Colonic mucosa (tissue), 4 donors: ENCODE measurements around the gene ADORA1. TPM values are rescaled to one million over a fixed set of nuclear protein-coding genes. Genes with fewer than 3 reads are reported as not detected.

Source experiments
- DNase-seq: peaks from one replicate; pipeline ENCODE4 v3.0.0-alpha.2; 2020
- H3K27ac ChIP-seq: fragments of 200-600 bp; one replicate; pipeline ENCODE4 v1.8.0; 2021
- H3K27me3 ChIP-seq: fragments of 200-600 bp; one replicate; pipeline ENCODE4 v1.8.0; 2021
- H3K36me3 ChIP-seq: fragments of 200-600 bp; one replicate; pipeline ENCODE4 v1.8.0; 2021
- H3K4me1 ChIP-seq: fragments of 200-600 bp; one replicate; pipeline ENCODE4 v1.8.0; 2021; ENCODE audit warnings: mild to moderate bottlenecking
- H3K4me3 ChIP-seq: fragments of 200-600 bp; one replicate; pipeline ENCODE4 v1.8.0; 2021
- H3K9ac ChIP-seq, 2 donors: one replicate each; pipeline ENCODE4 v1.7.0; 2013; ENCODE audit warnings: control low read depth in 2 of 2, low read depth in 2 of 2, low read length in 2 of 2
- H3K9me3 ChIP-seq: fragments of 200-600 bp; one replicate; pipeline ENCODE4 v1.8.0; 2021
- CTCF ChIP-seq: fragments of 200-600 bp; IDR thresholded peaks from one replicate; pipeline ENCODE4 v1.8.0; 2022; ENCODE audit warnings: antibody characterized with exemption, mild to moderate bottlenecking
- intact Hi-C: fragments of 100-400 bp; cut with DNase I; formaldehyde crosslinking; loops from one replicate; pipeline ENCODE4 v1.14.1; 2022
- total RNA-seq, 2 donors: library from RNA; stranded (reverse); fragmentation: NEBNext Ultra II Directional in 1 of 2; extraction: Animal tissue kit (Norgen Biotek cat#: 25700) in 1 of 2; gene quantifications; one replicate each; pipeline ENCODE4 v1.2.1, GENCODE V29; 2021
- donor health status: healthy.
- donor health status: DM: no; HTN: no; CAD: no.
- donor health status: DM: no; HTN: no; CAD: no.

The ADORA1 gene
- total RNA-seq, 2 donors from 2014 or later = 0.42 to 1.6 TPM

- no peaks in the 10 kb centered on the region for H3K36me3 ChIP-seq
- no peak for TF ChIP-seq CTCF
- intact Hi-C loops = no loop called here
- H3K27me3 ChIP-seq = no peaks in the 10 kb centered on the region
- H3K27ac ChIP-seq = no peak overlapping the region
- H3K9me3 ChIP-seq = no peaks in the 10 kb centered on the region
- no peak for DNase-seq
- H3K9ac ChIP-seq = no peak overlapping the region
- no peak overlapping the region for H3K4me3 ChIP-seq
- H3K4me1 ChIP-seq = no peaks in the 10 kb centered on the region
These were observed 25.5 kb upstream of the ADORA1 start for GRCh38 chr1:203101813-203102634.

- H3K4me3 ChIP-seq = no peak overlapping the region
- H3K36me3 ChIP-seq = no peaks in the 10 kb centered on the region
- intact Hi-C loops = no loop called here
- H3K4me1 ChIP-seq = no peaks in the 10 kb centered on the region
- H3K9ac ChIP-seq = no peak overlapping the region
- no peak for DNase-seq
- no peak overlapping the region for H3K27ac ChIP-seq
- no peak for TF ChIP-seq CTCF
- H3K27me3 ChIP-seq = no peaks in the 10 kb centered on the region
- no peaks in the 10 kb centered on the region for H3K9me3 ChIP-seq
These were observed 24.3 kb upstream of the ADORA1 start for GRCh38 chr1:203103216-203103615.

- Histone ChIP-seq H3K36me3 (no peaks in the 10 kb centered on the region), H3K9ac (no peak overlapping the region), H3K4me1 (no peaks in the 10 kb centered on the region), H3K4me3 (no peak overlapping the region), H3K27ac (no peak overlapping the region), H3K9me3 (no peaks in the 10 kb centered on the region), H3K27me3 (no peaks in the 10 kb centered on the region)
- no peak for TF ChIP-seq CTCF
- no peak for DNase-seq
- intact Hi-C loops = no loop called here
These were observed 23.6 kb upstream of the ADORA1 start for GRCh38 chr1:203103829-203104495.

- no peak for DNase-seq
These were observed 22.6 kb upstream of the ADORA1 start for GRCh38 chr1:203104789-203105390.

More at GRCh38 chr1:203104789-203105390, 22.6 kb upstream of the ADORA1 start:
- no peaks in the 10 kb centered on the region for H3K4me1 ChIP-seq
- no peak overlapping the region for H3K9ac ChIP-seq
- no peak overlapping the region for H3K4me3 ChIP-seq
- H3K36me3 ChIP-seq = no peaks in the 10 kb centered on the region
- intact Hi-C loops = no loop called here
- TF ChIP-seq CTCF = no peak
- no peaks in the 10 kb centered on the region for H3K9me3 ChIP-seq
- no peaks in the 10 kb centered on the region for H3K27me3 ChIP-seq
- H3K27ac ChIP-seq = no peak overlapping the region
